T-helper 9 cell (primary cell): ENCODE data around the gene NR1H3.
"Not testable (repeated sequence)": the region's sequence is repeated elsewhere in the genome, so short reads cannot be mapped to it uniquely, and the experiment has no call there.

Experiments used
- DNase-seq: peaks from one replicate; pipeline ENCODE4 v3.0.0-alpha.2; 2020

The NR1H3 gene

DNA sequence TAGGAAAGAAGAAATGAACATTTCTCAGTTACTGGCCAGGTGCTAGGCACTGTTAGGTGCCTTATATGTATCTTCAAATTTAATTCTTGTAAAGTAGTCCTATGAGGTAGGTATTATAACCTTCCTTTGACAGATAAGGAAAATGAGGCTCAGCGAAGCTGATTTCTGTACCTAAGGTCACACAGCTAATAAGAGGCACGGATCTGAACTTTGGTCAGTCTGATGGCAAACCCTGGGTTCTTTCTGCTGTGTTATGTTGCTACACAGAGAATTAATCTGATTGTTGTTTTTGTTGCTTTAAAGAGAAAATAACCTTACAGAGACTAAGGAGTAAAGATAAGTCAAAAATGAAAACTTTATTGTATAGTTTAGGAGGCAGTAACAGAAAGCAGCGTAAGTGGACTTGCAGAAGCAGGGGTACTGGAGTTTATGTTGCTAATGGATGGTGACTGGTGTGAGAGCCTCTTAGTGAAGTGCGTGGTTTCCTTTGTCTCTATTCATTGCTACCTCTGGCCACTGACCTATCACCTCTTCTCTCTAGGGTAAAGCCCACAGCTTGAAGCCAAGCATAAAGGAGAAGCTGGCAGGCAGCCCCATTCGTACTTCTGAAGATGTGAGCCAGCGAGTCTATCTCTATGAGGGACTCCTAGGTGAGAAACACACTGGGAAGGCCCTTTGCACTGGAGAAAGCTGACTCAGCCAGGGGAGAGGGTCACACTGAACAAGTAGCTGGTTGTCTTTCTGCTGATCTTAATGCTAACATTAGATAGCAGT, 50.4 kb downstream of the NR1H3 start:
- no peak for DNase-seq

DNA sequence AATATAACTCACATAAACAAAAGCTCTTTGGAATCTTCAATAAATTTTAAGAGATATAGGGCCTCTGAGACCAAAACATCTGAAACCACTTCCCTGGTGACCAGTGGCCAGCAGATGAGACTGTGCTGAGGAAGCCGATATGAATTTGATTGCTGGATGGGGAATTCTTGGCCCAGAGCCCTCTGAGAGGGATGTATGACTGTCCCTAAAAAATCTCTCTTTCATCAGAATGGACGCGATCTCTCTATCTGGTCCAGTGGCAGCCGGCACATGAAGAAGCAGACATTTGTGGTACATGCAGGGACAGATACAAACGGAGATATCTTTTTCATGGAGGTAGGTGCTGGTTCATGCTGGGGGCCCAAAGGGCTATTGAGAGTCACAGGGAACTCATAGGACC, 57.2 kb downstream of the NR1H3 start:
- no peak for DNase-seq

DNA sequence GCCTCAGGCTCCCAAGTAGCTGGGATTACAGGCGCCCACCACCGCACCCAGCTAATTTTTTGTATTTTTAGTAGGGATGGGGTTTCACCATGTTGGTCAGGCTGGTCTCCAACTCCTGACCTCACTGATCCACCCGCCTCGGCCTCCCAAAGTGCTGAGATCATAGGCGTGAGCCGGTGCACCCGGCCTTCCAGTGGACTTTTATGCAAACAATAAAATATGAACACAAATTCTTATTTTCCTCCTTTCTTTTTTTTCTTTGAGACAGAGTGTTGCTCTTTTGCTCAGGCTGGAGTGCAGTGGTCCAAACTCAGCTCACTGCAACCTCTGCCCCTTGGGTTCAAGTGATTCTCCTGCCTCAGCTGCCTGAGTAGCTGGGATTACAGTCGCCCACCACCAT, 58.7 kb downstream of the NR1H3 start:
- not testable (repeated sequence) for DNase-seq

DNA sequence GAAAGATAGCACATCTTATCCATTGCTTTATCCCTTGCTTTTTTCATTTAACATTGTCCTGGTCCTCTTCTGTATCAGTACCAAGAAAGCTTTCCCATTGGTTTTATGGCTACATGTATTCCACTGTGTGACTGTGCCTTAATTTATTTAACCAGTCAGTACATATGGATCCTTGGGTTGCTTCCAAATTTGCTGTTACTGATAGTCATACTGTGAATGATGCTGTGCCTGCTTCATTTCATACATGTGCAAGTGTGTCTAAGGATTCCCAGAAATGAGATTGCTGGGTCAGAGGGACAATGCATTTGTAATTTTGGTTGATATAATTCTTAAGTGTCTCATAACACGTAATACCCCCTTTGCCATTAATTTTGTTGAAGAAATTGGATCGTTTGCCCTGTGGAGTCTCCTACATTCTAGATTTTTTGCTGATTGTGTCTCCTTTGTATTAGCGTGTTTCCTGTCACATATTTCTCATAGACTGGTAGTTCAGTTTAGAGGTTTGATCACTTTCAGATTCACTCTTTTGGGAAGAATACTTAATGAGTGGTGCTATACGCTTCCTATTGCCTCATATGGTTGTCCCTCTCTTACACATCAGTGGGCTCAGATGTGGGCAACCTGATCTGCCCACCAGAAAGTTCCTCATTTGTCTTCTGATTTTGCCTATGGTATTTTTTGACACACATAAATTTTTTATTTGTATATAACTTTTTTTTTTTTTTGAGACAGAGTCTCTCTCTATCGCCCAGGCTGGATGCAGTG, 59.5 kb downstream of the NR1H3 start:
- DNase-seq, result no peak

DNA sequence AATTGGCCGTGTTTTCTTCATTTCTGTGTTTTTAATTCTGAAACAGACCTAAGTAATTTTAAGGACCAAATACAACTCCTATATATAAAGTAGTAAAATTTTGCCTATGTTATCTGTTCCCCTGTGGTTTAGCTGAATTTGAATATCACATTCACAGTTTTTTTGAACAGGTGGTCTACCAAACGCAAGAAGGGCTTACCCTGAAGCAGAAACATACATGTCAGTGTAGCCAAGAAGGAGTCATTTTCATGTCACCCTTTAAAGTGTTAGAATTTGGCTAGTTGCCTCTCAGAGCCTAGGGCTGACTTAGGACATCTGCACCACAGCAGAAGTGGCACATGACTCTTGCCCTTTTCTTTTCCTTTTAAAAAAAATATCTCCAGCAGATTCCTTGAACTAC, 60.4 kb downstream of the NR1H3 start:
- no peak for DNase-seq
